ENCODE results near the gene LAPTM4A. TPM values are rescaled to one million over a fixed set of nuclear protein-coding genes. Genes with fewer than 3 reads are reported as not detected.
A peak's percentile ranks its signal among the peaks of the same experiment; 100 is the strongest.

The LAPTM4A gene
- total and polyA plus RNA-seq, 2 of the 4 experiments (the other 2 are of a cell fraction), result 97.7 to 401 TPM

GRCh38 chr2:19991895-19992294, 59.5 kb downstream of the LAPTM4A start:
- ChIA-PET POLR2A (ENCODE audit: unreplicated experiment) (no interaction called here), CTCF (interaction anchor here (0.6 to 0.7 kb wide), 2 partner anchors 11 to 866 kb away, joined by 3 to 8 read pairs; no protein-coding TSS in a partner anchor)
- H2AK5ac ChIP-seq (ENCODE audit: low read depth, low read length), result no peak overlapping the region
- no peak overlapping the region for H2BK20ac ChIP-seq (ENCODE audit: low read depth, low read length)
- H4K5ac ChIP-seq (ENCODE audit: low read depth, low read length), result no peak overlapping the region
- H2BK120ac ChIP-seq (ENCODE audit: low read depth, low read length), result no peak overlapping the region
- in situ Hi-C loops (cut with MboI; ENCODE audit: low sequenced_read_pairs), result no loop called here
- peaks cover 2% of the 10 kb centered on the region; the same call in 1 of the 2 replicates for H3K4me1 ChIP-seq (ENCODE audit: control insufficient read depth, insufficient read depth, low read length)
- TF ChIP-seq CTCF (conservative IDR thresholded peaks at IDR 0.05; ENCODE audit: low read depth, low read length), result no peak
- TF ChIP-seq MAFK (IDR thresholded peaks at IDR 0.05; ENCODE audit: low read depth, low read length), result peak; percentile 100
- no peaks in the 10 kb centered on the region for H3K36me3 ChIP-seq (ENCODE audit: control insufficient read depth, insufficient read depth, low read length)
- no peak overlapping the region for H3K14ac ChIP-seq (replicated peaks; ENCODE audit: low read depth, low read length)
- intact Hi-C loops (cut with micrococcal nuclease), result loop anchor here (2.0 kb wide), 1 partner anchor 35 kb away; no protein-coding TSS in a partner anchor
- no peak overlapping the region for H3K4me3 ChIP-seq (ENCODE audit: insufficient read depth, low read depth, low read length)
- no peak overlapping the region for H2AK9ac ChIP-seq (replicated peaks; ENCODE audit: low read depth, low read length, poor library complexity)
- dilution Hi-C loops (cut with HindIII; ENCODE audit: low sequenced_read_pairs, unreplicated experiment), result no loop called here
- H3K9me1 ChIP-seq (ENCODE audit: insufficient read depth, low read length), result no peaks in the 10 kb centered on the region
- H2BK15ac ChIP-seq (ENCODE audit: low read depth, low read length), result no peak overlapping the region
- no peak for DNase-seq
- no CpG with 5 or more reads among the region's 1 CpG for WGBS, 2 experiments (ENCODE audit: extremely low coverage in 2 of 2, insufficient read length in 1 of 2)
- no peak overlapping the region for H3K23ac ChIP-seq (ENCODE audit: low read depth, low read length)
- H3K9ac ChIP-seq (ENCODE audit: low read depth, low read length), result no peak overlapping the region
- H3K18ac ChIP-seq (ENCODE audit: low read depth, low read length), result no peak overlapping the region
- no TSS peak for BruUV-seq (replicated peaks)
- H3K27ac ChIP-seq (ENCODE audit: insufficient read depth, low read length), result no peak overlapping the region
- H4K91ac ChIP-seq (ENCODE audit: insufficient read depth, low read depth, low read length), result no peak overlapping the region
- H3K9me3 ChIP-seq (ENCODE audit: control insufficient read depth, insufficient read depth, low read length), result no peaks in the 10 kb centered on the region
- H2AFZ ChIP-seq (replicated peaks; ENCODE audit: low read length, poor library complexity), result no peak overlapping the region
- H3K27me3 ChIP-seq (ENCODE audit: control insufficient read depth, insufficient read depth, low read length), result no peaks in the 10 kb centered on the region
- no peaks in the 10 kb centered on the region for H4K20me1 ChIP-seq (ENCODE audit: insufficient read depth, low read length)
- no peak overlapping the region for H3K4ac ChIP-seq (ENCODE audit: low read depth, low read length)
- no peak overlapping the region for H4K8ac ChIP-seq (ENCODE audit: low read depth in 2 of 2, low read length in 2 of 2)
- H3K56ac ChIP-seq (ENCODE audit: extremely low read depth, insufficient read depth, low read length), result no peak overlapping the region
- no peak overlapping the region for H3K4me2 ChIP-seq (ENCODE audit: low read depth, low read length)
- no peak overlapping the region for H2BK5ac ChIP-seq (ENCODE audit: low read depth, low read length, poor library complexity, severe bottlenecking)
- ATAC-seq (ENCODE audit: low read depth), result no peak
- H3K79me1 ChIP-seq (ENCODE audit: low read depth in 1 of 2, low read length in 2 of 2), result peaks cover 8 to 20% of the 10 kb centered on the region in 2 experiments
